Measurements from ENCODE around the gene CSH1.
"Not testable (repeated sequence)": the region's sequence is repeated elsewhere in the genome, so short reads cannot be mapped to it uniquely, and the experiment has no call there.

The CSH1 gene

DNA sequence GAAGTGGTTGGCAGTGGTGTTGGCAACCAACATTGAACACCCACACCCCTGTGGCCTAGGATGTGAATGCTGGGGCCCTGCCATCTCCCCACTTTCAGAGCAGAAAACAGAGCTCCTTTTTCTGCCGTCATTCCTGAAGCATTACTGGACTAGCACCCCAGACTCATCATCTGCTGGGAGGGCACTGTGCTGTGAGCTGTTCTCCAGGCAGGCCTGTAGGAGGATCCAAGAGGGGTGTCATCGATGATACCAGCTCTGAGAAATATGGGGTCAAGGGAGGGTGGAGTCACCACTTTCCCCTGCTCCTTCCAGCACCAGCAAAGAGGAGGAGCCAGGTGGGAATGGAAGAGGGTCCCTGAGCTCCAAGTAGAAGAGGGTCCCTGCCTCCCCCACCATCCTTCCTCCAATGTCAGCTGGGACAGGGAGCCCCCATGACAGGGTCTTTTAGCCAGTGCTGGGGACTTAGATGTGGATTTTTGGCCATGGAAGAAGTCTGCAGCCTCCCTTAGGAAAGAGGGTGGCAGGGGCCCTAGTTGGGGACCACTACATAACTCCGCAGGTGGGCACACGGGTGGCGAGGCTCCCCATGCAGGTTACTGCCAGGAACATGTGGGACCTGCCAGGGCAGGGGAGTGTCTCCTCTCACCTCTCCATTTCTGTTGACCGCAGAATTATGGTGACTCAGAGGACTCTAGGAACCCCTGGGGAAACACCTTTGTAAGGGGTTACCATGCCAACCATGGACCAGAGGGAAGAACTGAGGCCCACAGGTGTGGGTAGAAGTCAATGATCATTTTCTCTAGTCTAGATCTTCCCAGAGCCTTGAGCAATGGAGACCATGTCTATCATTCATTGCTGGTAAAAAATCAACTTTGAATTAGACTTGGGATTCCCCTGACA lies 2.8 kb upstream of the CSH1 start:
- DNase-seq = not testable (repeated sequence)

DNA sequence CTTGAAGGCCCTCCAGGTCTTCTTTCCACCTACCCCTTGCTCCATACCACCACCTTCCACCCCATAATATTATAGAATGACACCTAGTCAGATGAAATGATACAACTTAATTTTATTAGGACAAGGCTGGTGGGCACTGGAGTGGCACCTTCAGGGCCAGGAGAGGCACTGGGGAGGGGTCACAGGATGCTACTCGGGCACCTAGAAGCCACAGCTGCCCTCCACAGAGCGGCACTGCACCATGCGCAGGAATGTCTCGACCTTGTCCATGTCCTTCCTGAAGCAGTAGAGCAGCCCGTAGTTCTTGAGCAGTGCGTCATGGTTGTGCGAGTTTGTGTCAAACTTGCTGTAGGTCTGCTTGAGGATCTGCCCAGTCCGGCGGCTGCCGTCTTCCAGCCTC lies 1.6 kb downstream of the CSH1 start:
- not testable (repeated sequence) for DNase-seq

DNA sequence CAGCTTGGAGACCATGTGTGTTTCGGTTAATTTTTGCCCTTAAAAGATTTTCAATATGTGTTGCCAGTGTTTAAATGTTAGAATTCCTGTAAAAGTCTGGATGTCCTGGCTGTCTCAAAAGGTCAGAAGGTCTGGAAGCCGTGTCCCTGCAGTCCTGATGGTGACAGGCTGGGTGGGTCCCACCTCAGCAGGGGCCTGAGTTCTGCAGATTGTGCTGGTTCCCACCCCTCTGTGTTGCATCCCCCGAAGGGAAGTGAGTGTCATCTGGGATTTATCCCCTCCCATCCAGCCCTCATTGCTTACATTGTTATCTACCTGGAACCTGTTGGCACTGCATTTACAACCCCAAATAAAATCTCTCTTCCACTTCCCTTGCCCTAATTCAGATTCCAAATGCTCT lies 2.4 kb downstream of the CSH1 start:
- not testable (repeated sequence) for DNase-seq

DNA sequence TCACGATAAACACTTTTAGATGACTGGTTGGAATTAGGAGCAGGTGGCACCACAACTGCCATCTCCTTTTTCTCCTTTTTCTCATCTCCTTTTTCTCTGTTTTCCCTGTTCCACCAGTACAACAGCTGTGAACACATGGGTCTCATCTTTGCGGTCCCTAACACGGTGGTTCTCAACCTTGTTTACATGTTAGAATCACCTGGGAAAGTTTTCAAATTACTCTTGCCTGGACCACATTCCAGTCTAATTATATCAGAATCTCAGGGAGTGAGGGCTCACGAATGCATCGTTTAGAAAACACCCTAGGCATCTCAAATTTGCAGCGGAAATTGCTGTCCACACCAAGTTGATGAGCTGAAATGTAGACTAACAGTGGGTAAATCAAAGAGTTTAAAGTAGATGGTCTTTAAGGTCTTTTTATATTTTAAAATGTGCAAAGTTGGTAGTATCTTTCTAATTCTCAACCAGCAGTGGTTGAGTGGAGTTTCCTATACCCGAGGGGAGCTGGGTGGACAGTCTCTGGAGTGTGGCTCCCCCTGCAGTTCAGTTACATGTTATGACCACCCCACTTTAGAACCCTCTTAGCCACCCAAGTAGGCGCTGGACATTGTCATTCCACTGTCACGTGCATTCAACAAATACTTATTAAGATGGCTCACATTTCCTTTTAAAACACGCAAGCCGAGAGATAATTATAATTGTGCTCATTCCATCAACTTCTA lies 3.9 kb downstream of the CSH1 start:
- DNase-seq = not testable (repeated sequence)

DNA sequence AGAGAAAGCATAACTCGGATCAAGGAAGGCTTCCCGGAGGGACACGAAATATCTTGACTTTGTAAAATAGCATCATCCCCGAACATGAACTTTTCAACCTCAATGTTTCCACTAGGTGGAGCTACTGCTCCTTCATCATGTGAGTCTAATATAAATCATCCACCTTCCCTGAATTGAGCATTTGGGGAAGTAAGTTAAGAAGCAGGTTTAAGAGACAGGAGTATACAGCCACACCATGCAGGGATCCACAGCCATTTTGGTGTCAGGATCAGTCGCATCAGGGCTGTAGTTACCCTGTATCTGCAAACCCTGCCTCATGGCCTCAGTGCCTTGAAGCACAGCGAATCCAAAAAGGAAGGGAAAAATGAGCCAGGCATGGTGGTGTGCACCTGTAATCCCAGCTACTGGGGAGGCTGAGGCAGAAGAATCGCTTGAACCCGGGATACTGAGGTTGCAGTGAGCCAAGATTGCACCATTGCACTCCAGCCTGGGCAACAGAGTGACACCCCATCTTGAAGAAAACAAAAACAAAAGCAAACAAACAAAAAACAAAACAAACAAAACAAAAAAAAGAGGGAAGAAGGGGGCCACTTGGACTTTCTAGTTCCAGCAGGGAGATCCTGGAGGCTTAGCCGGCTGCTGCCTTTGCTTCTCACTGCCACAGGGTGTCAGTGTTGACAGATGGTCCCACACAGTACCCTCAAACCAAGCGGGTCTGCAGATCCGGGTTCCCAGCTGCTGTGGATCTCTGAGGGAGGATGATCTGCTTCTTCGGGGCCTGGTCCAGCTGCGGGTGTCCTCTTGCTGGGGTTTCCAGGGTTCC lies 7.1 kb downstream of the CSH1 start:
- not testable (repeated sequence) for DNase-seq

DNA sequence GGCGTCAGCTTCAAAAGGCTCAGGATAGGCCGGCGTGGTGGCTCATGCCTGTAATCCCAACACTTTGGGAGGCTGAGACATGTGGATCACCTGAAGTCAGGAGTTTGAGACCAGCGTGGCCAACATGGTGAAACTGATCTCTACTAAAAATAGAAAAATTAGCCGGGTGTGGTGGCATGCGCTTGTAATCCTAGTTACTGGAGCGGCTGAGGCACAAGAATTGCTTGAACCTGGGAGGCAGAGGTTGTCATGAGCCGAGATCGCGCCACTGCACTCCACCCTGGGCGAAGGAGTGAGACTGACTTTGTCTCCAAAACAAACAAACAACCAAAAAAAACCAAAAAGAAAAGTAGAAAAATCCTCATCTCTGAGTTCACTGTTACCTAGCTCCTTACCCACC lies 11.3 kb downstream of the CSH1 start:
- not testable (repeated sequence) for DNase-seq

DNA sequence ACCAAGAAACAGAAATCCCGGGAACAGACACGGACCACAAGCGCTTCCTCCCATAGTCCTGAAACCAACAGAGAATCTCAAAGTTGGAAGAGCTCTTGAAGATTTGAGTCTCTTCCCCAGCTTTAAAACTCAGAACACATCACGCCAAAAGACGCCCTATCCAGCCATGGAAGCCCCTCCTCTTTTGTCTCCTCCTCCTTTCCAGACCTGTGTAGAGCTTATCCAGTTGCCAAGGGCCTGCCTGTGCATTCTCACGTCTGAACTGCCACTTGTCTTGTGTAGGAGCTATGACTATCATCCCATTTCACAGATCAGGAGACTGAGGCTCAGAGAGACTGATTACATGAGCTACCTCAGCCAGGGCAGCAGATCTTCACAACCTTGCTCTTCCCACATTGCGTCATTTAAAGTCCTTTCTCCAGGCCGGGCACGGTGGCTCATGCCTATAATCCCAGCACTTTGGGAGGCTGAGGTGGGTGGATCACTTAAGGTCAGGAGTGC lies 13.7 kb downstream of the CSH1 start:
- not testable (repeated sequence) for DNase-seq

DNA sequence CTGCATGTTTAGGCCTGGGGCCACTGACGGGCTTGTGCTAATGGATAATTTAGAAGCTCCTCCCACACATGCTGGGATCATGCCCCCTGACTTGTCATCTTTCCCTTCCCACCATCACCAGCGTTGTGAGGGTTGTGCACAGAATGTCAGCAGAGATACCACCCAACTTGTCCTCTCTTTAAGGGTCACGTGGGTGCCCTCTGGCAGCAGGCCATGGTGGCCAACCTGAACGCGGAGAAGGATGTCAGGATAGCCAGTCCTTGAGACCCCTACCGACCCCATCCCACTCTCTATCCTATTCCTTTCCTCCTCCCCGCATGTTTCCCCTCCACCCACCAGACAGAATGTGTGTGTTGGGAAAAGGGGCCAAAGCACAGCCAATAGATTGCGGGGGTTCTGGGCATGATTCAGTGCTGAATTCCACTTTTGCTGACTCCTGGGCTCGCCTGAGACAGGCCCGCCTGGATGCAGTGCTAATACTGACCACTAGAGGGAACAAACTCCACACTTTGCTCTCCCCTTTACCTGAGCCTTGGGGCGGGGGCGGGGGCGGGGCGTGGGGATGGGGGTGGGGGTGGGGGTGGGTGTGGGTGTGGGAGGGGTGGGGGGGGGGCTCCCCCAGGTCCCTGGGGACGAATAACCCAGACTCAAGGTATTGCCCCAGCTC lies 14.3 kb downstream of the CSH1 start, which contains the start of gene GH2:
Gene GH2, minus strand, starts transcription at position 10 of the 667 bp plus-strand sequence. CDS start 143 bp downstream, outside the sequence.
- DNase-seq = peak; percentile 50

DNA sequence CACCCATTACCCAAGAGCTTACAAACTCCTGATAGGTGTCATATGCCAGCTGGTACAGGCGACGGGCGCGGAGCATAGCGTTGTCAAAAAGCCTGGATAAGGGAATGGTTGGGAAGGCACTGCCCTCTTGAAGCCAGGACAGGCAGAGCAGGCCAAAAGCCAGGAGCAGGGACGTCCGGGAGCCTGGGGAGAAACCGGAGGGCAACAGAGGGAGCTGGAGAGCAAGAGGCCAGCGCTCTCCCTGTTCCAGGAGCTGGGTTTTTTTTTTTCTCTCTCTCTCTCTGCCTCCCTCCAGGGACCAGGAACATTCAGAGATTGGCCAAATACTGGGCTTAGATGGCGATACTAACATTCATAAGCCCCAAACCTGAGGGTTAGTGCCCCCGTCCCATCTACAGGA lies 15.0 kb downstream of the CSH1 start:
- DNase-seq = not testable (repeated sequence)

DNA sequence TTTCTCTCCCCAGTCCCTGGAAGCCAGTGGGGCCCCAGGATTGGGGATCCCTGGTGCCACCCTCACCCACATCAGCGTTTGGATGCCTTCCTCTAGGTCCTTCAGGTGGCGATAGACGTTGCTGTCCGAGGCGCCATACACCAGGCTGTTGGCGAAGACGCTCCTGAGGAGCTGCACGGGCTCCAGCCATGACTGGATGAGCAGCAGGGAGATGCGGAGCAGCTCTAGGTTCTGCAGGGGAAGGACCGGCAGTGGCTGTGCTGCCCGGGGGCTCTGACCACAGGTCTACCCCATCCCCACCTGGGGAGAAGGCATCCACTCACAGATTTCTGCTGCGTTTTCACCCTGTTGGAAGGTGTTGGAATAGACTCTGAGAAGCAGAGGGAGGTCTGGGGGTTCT lies 15.7 kb downstream of the CSH1 start:
- no peak for DNase-seq

DNA sequence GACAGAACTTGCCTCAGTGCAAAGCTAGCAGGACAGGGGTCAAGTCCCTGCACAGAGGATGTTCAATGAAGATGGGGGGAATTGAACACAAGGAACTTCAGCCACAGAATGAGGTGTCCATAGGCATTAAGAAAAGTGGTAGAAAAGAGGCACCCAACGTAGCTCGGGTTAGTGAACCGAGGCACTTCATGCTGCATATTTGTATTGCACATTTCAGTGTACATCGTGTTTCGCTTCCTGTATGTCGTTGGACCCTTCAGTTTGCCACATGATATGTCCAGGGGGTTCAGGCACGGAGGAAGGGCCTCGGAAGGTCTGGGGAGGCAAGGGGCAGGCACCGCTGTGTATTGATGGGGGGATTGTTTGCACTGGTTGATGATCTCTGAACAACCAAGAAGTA lies 18.0 kb downstream of the CSH1 start:
- DNase-seq = not testable (repeated sequence)

DNA sequence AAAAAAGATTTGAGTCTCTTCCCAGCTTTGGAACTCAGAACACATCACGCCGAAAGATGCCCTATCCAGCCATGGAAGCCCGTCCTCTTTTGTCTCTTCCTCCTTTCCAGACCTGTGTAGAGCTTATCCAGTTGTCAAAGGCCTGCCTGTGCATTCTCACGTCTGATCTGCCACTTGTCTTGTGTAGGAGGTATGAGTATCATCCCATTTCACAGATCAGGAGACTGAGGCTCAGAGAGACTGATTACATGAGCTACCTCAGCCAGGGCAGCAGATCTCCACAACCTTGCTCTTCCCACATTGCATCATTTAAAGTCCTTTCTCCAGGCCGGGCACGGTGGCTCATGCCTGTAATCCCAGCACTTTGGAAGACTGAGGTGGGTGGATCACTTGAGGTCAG lies 21.7 kb downstream of the CSH1 start:
- DNase-seq = not testable (repeated sequence)

DNA sequence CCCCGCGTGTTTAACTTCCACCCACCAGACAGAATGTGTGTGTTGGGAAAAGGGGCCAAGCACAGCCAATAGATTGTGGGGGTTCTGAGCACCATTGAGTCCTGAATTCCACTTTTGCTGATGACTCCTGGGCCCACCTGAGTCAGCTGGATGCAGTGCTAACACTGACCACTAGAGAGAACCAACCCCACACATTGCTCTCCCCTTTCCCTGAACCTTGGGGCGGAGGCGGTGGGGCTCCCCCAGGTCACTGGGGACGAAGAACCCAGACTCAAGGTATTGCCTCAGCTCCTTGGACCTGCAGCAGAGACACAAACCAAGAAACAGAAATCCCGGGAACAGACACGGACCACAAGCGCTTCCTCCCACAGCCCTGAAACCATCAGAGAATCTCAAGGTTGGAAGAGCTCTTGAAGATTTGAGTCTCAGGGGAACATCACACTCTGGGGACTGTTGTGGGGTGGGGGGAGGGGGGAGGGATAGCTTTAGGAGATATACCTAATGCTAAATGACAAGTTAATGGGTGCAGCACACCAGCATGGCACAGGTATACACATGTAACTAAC lies 22.2 kb downstream of the CSH1 start:
- DNase-seq = not testable (repeated sequence)

DNA sequence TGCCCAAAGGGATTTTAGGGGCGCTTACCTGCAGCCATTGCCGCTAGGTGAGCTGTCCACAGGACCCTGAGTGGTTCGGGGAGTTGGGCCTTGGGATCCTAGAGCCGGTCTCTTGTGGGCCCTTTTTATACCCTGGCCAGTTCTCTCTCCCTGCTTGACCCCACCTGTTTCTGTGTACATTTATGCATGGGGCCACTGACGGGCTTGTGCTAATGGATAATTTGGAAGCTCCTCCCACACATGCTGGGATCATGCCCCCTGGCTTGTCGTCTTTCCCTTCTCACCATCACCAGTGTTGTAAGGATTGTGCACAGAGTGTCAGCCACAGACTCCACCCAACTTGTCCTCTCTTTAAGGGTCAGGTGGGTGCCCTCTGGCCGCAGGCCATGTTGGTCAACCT lies 22.8 kb downstream of the CSH1 start, which contains the start of gene CSH2:
Gene CSH2, minus strand, starts transcription at position 101 of the 400 bp plus-strand sequence. Its CDS starts 63 bp downstream, at position 38.
- DNase-seq = not testable (repeated sequence)

DNA sequence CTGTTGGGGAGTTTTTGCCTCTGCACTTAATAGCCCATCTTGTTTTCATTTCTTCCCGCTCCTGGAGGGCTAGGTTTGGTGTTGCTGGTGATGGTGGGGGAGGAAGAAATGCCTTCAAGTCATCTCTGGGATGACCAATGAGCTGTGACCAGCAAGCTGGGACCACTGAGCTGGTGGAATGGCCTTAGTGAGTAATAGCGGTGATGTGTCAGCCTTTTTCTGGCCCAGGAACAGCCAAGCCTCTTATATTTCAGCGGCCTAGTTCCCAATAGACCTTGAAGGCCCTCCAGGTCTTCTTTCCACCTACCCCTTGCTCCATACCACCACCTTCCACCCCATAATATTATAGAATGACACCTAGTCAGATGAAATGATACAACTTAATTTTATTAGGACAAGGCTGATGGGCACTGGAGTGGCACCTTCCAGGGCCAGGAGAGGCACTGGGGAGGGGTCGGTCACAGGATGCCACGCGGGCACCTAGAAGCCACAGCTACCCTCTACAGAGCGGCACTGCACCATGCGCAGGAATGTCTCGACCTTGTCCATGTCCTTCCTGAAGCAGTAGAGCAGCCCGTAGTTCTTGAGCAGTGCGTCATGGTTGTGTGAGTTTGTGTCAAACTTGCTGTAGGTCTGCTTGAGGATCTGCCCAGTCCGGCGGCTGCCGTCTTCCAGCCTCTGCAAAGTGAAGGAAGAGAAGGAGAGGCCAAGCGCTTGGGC lies 24.6 kb downstream of the CSH1 start:
- DNase-seq = not testable (repeated sequence)

DNA sequence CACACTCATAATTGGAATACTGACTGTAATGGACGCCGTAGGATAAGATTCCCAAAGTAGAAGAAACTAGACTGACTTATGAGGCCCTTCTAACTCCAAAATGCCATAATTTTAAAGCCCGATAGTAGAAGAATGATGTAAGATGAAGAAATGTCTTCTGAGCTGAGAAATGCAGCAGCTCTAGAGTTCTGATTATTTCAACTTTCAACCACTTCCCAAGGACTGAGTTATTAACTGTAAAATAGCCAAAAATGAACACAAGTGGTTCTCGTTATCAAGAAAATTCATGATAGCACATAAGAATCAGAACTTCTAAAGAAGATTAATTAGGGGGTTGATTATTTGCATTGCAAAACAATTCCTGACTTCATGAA lies 26.1 kb downstream of the CSH1 start:
- not testable (repeated sequence) for DNase-seq

DNA sequence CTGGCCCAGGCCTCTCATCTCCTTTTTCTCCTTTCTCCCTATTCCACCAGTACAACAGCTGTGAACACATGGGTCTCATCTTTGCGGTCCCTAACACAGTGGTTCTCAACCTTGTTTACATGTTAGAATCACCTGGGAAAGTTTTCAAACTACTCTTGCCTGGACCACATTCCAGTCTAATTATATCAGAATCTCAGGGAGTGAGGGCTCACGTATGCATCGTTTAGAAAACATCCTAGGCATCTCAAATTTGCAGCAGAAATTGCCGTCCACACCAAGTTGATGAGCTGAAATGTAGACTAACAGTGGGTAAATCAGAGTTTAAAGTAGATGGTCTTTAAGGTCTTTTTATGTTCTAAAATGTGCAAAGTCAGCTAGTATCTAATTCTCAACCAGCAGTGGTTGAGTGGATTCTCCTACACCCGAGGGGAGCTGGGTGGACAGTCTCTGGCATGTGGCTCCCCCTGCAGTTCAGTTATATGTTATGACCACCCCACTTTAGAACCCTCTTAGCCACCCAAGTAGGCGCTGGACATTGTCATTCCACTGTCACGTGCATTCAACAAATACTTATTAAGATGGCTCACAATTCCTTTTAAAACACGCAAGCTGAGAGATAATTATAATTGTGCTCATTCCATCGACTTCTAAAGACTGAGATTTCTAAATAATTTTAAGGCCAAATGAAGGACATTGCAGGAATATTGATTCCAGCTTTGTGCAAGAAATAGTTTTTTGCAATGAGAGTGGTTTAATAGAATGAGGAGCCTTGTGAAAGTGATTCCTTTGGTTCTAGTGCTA lies 26.7 kb downstream of the CSH1 start:
- not testable (repeated sequence) for DNase-seq

DNA sequence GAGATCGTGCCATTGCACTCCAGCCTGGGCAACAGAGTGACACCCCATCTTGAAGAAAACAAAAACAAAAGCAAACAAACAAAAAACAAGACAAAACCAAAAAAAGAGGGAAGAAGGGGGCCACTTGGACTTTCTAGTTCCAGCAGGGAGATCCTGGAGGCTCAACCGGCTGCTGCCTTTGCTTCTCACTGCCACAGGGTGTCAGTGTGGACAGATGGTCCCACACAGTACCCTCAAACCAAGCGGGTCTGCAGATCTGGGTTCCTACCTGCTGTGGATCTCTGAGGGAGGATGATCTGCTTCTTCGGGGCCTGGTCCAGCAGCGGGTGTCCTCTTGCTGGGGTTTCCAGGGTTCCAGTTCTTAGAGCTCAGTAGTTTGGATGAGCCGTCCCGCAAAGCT lies 29.7 kb downstream of the CSH1 start:
- not testable (repeated sequence) for DNase-seq

DNA sequence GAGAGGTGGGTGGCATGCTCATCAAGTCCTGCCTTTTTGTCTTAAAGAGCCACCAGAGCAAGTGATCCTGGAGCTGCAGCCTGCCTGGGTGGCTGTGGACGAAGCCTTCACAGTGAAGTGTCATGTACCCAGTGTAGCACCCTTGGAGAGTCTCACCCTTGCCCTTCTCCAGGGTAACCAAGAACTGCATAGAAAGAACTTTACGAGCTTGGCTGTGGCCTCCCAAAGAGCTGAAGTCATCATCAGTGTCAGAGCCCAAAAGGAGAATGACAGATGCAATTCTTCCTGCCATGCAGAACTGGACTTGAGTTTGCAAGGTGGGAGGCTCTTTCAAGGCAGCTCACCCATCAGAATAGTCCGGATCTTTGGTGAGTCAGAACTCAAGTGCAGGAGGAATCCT lies 37.1 kb downstream of the CSH1 start:
- no peak for DNase-seq

DNA sequence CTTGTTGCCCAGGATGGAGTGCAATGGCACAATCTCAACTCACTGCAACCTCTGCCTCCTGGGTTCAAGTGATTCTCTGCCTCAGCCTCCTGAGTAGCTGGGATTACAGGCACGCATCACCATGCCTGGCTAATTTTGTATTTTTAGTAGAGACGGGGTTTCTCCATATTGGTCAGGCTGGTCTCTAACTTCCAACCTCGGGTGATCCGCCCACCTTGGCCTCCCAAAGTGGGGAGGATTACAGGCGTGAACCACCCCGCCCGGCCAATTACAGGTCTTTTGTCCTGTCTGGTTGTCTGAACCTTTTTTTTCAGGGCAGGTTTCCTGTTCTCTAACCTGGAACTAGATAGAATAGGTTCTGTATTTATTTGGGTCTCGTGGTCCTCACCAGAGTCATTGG lies 39.9 kb downstream of the CSH1 start:
- DNase-seq = not testable (repeated sequence)
